ENCODE results near the gene CCDC24. TPM values are rescaled to one million over a fixed set of nuclear protein-coding genes. Genes with fewer than 3 reads are reported as not detected.

CCDC24 gene
- total RNA-seq, 1 experiment from 2014 or later: 31.2 TPM

DNA sequence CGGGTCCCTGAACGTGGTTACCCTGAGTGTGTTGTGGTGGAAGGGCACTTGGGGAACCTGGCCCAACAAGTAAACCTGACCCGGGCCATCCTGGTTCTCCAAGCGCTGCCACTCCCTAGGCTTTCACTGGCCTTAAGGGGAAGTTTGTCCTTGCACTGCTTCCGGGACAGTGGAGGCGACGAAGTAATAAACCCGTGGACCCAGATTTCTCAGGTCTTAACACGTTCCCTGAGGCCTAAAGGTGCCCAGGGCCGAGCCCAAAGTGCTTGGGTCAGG, 261 bp upstream of the CCDC24 start:
- DNase-seq (ENCODE audit: low read depth): no peak
- in situ Hi-C loops (cut with HindIII; ENCODE audit: low pct_unique_long_range_greater_than_20kb, low sequenced_read_pairs): no loop called here

DNA sequence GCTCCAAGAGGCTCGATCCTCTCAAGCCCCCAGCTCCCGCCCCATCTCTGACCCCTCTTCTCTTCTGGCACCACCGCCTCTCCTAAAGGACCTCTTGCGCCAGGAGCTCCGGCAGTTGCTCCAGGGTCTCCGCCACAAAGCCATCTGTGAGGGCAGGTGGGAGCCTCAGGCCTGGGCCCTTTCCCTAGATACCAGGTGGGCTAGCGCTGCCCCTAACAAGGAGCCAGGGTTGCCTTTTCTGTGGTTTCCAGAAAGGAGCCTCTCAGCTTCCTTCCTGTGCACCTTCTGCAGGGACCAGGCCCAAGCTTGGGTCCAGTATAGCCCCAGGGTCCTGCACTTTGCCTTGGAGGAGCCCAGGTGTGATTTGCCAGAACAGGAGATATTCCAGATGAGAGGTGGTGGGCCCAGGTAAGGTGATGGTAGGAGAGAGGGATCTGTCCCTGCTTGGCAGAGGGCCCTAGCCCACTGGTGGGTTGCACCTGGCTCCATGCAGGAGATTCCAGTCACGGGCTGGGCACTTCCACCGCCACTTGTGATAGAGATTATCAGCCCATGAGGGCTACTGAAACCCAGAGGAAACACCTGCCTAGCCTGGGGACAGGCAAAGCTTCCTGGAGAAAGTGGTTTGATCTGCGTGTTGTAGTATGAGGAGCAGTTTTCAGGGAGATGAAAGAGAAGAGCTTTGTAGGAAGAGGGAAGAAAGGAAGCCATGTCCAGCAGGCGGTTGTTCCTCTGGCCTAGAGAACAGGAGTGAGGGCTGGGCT, 1.0 kb downstream of the CCDC24 start:
- DNase-seq (ENCODE audit: low read depth): no peak
- in situ Hi-C loops (cut with HindIII; ENCODE audit: low pct_unique_long_range_greater_than_20kb, low sequenced_read_pairs): no loop called here

DNA sequence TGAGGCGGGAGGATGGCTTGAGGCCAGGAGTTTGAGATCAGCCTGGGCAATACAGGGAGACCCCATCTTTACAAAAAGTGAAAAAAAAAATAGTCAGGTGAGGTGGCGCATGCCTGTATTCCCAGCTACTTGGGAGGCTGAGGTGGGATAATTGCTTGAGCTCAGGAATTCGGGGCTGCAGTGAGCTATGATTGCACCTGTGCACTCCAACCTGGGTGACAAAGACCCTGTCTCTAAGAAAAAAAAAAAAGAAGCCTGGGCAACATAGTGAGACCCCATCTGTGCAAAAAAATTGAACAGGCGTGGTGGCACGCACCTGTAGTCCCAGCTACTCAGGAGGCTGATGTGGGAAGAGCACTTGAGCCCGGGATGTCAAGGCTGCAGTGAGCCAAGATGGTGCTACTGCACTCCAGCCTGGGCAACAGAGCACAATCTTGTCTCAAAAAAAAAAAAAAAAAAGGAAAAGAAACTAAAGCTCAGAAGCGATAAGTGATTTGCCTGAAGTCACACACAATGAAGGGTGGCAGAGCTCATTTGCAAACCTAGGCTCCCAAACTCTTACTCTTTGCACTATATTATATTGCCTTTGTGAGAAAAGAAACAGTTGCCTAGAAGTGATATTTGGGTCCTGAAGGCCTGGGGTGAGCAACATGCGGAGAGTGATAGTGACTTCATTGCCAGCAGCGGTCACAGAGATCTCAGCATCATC, 2.0 kb downstream of the CCDC24 start:
- in situ Hi-C loops (cut with HindIII; ENCODE audit: low pct_unique_long_range_greater_than_20kb, low sequenced_read_pairs): no loop called here
- DNase-seq (ENCODE audit: low read depth): no peak

DNA sequence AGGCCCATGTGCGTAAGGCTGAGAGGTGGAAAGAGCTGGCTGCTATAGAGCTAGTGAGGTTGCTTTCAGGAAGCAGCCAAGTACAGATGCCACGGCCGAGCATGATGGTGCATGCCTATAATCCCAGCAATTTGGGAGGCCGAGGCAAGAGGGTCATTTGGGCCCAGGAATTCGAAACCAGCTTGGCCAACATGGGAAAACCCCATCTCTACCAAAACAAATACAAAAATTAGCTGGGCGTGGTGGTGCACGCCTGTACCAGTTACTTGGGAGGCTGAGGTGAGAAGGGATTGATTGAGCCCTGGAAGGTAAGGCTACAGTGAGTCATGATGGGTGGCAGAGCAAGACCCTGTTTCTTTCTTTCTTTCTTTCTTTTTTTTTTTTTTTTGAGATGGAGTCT, 2.7 kb downstream of the CCDC24 start:
- in situ Hi-C loops (cut with HindIII; ENCODE audit: low pct_unique_long_range_greater_than_20kb, low sequenced_read_pairs): no loop called here
- DNase-seq (ENCODE audit: low read depth): no peak

DNA sequence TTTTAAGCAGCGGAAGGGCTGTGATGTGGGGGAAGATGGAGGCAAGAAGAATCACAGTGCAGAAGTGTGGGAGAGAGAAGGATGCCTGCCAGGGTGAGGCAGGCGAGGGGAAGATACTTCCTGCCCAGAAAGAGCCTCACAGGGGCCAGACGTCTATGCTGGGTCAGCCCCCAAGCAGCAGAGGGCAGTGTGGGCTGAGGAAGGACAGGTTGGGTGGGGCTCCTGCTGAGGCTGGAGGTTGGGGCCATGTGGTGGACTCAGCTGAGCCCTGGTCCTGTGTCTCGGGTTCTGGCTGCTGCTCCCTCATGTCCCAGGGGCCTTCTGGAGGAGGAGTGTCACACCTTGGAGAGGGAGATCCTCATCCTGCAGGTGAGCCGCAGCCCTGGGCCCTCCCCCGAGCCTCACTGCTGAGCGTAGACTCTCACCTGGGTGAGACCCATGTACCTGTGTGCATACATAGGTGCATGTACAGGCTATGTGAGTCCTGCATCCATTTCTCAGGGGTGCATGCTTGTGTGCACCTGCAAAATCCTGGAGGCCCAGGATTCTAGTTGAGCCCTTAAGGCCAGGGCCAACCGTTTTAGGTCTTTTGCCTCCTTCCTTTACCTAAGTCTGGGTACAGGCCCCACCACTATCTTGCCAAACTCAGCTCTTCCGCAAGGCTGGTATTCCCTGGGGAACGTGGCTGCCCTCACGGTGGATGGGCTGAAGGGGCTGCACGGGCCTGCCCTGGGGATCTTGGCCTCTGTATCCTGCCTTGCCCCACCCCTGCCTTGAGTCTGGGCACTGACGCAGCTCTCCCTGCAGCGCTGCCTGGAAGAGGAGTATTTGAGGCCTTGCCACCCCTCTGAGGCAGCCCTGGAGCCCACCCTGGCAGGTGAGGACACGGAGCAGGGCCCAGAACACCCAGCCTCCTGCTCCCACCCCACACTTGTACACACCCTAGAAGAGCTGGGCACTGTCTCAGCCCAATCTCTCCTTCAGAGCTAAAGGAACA, 3.7 kb downstream of the CCDC24 start:
- in situ Hi-C loops (cut with HindIII; ENCODE audit: low pct_unique_long_range_greater_than_20kb, low sequenced_read_pairs): no loop called here
- no peak for DNase-seq (ENCODE audit: low read depth)

DNA sequence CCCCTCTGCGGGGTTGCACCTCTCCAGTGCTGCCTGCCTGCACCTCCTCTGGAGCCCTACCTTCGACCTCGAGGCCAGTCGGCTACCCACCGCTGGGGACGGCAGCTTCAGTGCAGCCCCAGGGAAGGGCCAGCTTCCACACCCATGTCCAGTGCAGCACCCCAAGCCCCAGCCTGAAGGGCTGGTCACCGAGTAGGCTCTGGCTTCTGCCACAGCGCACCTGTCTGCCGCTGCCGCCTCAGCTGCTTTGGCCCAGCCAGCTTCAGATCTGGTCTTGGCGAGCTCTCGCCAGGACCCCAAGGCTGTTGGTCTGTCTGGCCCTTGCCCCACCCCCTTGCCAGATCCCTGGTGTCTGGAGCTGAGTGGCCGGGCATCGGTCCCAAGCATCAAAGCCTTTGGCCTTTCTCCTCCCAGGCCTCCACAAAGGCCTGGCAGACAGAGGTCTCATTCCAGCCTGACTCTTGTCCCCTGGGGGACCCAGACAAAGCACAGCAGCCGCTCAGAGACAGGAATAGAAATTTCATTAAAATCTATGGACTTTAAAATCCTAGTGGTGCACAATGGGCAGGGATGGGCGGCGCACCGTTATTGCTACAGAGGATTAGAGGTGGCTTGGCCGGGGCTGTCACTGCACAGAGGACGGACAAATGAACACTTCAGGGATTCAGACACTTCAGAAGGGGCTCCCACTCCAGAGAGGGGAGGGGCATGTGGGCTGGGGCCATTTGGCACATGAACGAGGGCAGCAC, 4.8 kb downstream of the CCDC24 start:
- in situ Hi-C loops (cut with HindIII; ENCODE audit: low pct_unique_long_range_greater_than_20kb, low sequenced_read_pairs): no loop called here

DNA sequence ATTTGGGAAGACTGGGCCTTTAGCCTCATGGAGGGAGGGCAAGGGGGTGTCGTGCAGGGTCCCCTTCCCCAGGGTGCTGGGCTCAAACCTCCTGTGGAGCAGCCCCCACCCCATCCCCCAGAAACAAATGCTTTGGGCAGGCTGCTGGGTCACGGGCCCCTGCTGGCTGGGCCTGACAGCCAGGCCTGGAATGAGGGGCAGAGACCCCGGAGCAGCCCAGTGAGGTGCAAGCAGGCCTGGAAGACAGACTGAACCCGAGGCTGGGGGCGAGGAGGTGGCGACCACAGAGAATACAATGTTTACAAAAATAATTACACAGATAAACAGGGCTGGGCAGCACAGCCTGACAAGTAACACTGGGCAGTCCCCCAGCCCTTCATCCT, 5.3 kb downstream of the CCDC24 start:
- in situ Hi-C loops (cut with HindIII; ENCODE audit: low pct_unique_long_range_greater_than_20kb, low sequenced_read_pairs): no loop called here
- DNase-seq (ENCODE audit: low read depth): no peak

More for the DNA sequence above, 4.8 kb downstream of the CCDC24 start:
- DNase-seq (ENCODE audit: low read depth): no peak

DNA sequence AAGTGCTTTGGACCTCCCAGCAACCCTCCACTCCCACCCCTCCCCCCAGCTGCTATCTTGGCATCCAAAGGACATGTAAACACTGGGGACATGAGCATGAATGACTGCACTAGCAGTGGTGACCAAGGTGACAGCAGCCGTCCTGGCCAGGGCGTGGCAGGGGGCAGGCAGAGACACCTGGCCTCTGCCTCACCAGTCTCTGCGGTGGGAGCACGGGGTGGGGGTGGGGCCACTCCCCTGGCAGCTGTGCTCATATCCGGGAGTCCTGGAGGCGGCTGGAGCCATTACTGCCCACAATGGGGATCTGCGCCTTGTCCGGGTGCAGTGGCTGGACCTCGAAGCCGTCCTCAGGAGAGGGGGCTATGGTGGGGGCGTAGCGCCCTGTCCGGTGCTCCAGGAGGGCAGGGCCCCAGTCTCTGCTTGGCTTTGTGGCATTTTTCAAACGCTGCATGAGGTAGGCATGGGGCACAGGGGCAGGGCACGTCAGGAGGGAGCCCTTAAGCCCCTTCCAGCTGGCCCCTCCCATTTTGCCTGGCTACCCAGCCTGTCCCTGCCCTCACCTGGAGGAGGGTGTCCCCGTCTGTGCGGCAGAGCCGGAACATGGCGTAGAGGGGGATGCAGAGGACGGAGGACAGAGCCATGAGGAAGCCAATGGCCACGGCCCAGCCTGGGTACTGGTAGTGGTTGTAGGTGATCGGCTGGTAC, 6.0 kb downstream of the CCDC24 start:
- in situ Hi-C loops (cut with HindIII; ENCODE audit: low pct_unique_long_range_greater_than_20kb, low sequenced_read_pairs): no loop called here

DNA sequence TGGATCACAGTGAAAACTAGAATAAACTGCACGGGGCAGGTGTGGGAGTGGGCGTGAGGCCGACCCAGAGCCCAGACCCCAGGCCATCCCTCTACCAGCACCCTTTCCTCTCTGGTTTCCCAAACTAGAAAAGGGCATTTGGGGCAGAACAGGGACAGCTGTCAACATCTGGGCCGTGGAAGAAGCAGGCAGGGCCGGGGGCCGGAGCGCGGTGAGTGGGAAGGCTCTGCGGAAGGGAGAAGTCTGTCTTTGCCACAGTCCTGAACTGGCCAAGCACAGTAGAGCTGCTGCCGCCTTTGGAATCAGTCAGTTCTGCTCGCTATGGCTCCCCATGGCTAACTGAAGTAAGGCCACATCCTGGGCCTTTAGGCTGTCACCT, 6.6 kb downstream of the CCDC24 start:
- no peak for DNase-seq (ENCODE audit: low read depth)
- in situ Hi-C loops (cut with HindIII; ENCODE audit: low pct_unique_long_range_greater_than_20kb, low sequenced_read_pairs): no loop called here

More for the DNA sequence above, 6.0 kb downstream of the CCDC24 start:
- no peak for DNase-seq (ENCODE audit: low read depth)

DNA sequence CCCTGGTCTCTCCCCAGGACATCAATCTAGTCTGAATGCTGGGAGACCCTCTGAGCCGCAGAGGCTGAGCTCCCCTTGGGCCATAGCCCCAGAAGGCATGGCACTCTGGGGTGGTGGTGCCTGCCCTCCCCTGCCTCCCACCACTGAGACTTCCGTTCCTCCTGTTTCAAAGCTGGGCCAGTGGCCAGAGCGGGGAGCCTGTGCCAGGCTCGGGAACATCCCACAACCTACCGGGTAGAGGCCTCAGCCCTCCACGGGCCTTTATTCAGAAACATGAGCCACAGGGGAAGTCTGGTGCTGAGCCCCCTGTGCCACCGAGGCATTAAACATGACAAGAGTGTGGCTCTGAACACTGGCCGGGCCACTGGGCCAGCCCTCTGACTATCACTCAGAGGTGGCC, 8.1 kb downstream of the CCDC24 start:
- in situ Hi-C loops (cut with HindIII; ENCODE audit: low pct_unique_long_range_greater_than_20kb, low sequenced_read_pairs): no loop called here
- DNase-seq (ENCODE audit: low read depth): no peak

DNA sequence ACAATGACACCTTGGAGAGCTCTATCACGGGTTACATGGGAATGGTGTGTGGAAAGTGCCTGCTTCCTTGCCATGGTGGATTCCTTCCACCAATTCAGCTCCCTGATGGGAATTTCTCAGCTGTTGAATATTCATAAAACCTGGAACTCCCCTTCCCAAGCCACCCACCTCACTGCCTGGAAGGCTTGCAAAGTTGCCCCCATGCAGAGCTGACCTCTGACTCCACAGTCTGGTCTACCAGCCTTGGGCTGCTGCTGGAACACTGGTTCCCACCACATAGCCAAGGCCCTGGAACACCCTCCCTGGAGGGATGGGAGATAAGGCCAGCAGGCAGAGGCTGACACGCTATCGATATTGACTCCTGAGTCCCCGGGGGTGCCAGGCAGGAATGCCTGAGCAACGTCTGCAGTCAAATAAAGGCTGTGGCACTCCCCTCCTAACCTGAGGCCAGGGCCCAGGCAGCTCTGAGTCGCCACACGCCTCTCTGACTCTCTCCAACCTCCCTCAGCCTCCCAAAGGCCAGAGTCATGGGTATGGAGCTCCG, 8.8 kb downstream of the CCDC24 start:
- DNase-seq (ENCODE audit: low read depth): no peak
- in situ Hi-C loops (cut with HindIII; ENCODE audit: low pct_unique_long_range_greater_than_20kb, low sequenced_read_pairs): no loop called here

DNA sequence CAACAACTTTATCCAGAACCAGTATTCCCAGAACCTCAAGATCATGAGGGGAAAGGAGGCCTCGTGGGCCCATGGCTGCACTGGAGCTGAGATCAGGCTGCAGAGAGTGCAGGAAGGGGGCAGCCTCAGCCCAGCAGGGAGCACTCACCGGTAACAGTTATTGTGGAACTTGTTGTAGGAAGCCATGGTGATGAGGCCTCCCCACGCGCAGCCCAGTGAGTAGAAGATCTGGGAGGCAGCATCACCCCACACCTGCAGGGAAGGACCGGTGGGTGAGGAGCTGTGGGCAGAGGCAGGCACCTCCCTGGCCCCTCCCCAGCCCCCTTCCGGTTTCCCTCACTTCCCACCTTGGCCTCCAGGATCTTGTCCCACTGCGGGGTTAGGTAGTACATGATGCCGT, 10.8 kb downstream of the CCDC24 start:
- in situ Hi-C loops (cut with HindIII; ENCODE audit: low pct_unique_long_range_greater_than_20kb, low sequenced_read_pairs): no loop called here
- no peak for DNase-seq (ENCODE audit: low read depth)

DNA sequence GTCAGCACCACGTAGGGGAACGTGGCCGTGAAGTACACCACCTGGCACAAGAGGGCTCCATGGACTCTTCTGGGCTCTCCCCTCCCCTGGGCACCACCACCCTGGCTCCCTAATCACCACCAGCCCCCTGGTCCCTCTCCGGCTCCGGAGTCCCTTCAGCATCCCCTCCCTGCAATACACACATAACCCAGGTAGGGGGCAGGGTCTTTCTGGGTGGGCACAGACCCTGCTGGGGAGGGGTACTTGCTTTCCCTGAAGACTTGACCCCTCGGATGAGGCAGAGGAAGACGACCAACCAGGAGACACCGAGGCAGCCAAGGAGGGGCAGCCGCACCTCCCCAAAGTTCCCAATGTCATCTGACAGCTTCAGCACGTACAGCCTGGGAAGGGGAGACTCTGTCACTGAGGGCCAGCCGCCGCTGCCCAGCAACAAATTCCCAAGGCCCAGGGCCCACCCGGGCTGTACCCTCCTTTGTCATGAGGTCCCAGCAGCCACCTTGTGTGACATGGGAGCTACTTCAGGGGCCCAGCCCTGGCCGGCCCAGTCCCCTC, 11.3 kb downstream of the CCDC24 start:
- in situ Hi-C loops (cut with HindIII; ENCODE audit: low pct_unique_long_range_greater_than_20kb, low sequenced_read_pairs): no loop called here
- DNase-seq (ENCODE audit: low read depth): no peak

DNA sequence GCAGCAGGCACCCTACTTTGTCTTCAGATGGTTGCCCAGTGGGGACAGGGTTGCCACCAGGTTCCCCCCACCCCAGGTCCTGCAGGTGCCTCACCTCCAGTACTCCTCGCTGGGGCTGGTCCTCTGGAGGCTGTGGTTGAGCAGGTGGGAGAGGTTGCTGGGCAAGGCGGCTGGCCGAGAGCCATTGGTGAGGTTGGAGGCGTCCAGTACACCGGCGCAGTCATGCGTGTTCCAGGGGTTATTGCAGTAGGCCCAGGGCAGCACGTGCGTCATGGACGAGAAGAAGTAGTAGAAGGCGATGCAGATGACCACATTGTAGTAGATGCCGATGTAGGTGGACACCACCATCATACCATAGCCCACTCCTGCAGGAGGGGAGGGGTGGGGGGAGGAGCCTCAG, 16.9 kb downstream of the CCDC24 start:
- DNase-seq (ENCODE audit: low read depth): no peak
- in situ Hi-C loops (cut with HindIII; ENCODE audit: low pct_unique_long_range_greater_than_20kb, low sequenced_read_pairs): no loop called here

DNA sequence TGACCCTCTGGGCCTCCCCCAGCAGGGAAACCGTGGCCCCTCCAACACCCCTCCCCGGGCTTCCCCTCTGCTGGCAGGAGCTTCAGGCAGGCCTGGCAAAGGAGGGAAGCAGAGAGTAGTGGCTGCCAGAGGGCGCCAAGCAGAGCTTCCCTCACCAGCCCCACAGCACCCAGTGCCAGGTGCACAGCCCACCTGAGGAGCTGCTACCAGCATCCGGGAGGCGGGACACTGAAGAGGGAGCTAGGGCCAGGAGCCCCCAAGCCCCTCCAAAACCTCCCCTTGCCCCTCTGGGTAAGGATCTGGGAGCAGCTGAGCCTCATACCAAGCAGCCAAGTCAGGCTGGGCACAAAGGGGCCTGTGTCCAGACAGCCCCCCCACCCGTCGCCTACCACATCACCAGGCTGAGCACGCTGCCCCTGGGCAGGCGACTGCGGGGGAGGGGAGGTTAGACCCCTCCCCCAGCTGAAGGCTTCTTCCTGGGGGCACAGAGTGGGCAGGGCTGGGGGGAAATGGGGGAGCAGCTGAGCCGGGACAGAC, 19.6 kb downstream of the CCDC24 start:
- no peak for DNase-seq (ENCODE audit: low read depth)
- in situ Hi-C loops (cut with HindIII; ENCODE audit: low pct_unique_long_range_greater_than_20kb, low sequenced_read_pairs): no loop called here

DNA sequence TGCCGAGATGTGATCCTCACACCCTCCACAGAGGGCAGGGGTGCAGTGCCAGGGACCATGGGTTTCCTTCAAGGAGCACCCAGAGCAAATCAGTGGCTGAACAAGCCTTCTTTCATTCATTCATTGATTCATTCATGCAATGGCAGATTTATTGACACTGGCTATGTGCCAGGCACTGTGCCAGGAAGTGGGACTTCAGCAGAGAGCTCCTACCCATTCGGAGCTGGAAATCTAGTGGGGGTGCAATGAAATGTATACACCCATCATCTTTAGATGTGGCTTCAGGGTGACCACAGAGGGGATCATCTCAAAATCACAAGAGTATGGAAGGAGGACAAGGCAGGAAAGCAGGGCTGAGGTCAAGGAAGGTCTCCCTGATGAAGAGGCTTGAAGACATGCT, 21.0 kb downstream of the CCDC24 start:
- no peak for DNase-seq (ENCODE audit: low read depth)
- in situ Hi-C loops (cut with HindIII; ENCODE audit: low pct_unique_long_range_greater_than_20kb, low sequenced_read_pairs): no loop called here

DNA sequence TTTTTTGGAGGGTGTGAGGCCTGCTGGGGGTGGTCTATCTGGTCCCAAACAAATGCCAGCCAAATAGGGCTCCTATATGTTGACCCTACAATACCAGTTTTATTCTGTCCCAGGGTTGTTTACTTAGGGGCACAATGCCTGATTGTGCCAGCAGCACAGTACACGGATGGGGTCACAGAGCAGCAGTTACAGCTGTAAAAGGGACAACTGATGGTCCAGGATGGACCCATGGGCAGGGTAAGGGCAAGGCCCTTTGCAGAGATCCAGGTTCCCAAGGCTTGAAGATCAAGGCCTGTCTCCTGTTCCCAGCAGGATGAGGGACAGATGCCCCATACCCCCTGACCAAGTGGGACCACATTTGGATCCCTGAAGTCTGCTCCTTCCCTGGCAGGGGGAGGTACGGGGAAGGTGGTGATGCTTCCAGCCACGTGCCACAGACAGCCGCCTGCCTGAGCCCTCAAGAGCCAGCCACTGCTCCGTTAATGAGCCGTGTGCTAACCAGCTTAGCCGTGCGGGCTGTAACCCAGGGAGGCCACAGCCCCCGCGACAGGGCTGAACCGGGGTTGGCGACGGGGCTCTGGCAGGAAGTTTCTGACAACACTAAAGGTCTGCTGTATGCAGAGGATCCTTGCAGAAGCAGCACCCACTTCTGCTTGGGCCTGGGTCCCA, 21.7 kb downstream of the CCDC24 start:
- in situ Hi-C loops (cut with HindIII; ENCODE audit: low pct_unique_long_range_greater_than_20kb, low sequenced_read_pairs): no loop called here
- no peak for DNase-seq (ENCODE audit: low read depth)
